Left forelimb (tissue), 1 donor: ENCODE results near the gene CLDN14.
"Not testable (repeated sequence)": the region's sequence is repeated elsewhere in the genome, so short reads cannot be mapped to it uniquely, and the experiment has no call there.

Experiments
- DNase-seq: peaks from one replicate; pipeline ENCODE4 v3.0.0-alpha.2; 2018; ENCODE audit warnings: low spot score

CLDN14 gene

DNA sequence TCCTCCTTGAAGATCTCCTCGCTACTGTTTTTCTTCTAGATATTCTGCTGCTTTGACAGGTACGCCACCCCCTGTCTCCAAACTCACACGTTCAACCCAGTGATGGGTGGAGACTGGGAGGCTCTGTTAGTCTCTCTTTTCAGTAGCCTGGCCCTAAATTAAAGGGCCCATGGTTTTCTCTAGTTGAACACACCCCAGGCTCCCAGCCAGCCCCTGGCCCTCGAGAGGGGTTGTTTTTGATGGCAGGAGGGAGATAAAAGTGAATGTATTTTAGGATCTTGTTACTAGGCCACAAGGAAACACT lies 21.6 kb upstream of the CLDN14 start:
- no peak for DNase-seq

DNA sequence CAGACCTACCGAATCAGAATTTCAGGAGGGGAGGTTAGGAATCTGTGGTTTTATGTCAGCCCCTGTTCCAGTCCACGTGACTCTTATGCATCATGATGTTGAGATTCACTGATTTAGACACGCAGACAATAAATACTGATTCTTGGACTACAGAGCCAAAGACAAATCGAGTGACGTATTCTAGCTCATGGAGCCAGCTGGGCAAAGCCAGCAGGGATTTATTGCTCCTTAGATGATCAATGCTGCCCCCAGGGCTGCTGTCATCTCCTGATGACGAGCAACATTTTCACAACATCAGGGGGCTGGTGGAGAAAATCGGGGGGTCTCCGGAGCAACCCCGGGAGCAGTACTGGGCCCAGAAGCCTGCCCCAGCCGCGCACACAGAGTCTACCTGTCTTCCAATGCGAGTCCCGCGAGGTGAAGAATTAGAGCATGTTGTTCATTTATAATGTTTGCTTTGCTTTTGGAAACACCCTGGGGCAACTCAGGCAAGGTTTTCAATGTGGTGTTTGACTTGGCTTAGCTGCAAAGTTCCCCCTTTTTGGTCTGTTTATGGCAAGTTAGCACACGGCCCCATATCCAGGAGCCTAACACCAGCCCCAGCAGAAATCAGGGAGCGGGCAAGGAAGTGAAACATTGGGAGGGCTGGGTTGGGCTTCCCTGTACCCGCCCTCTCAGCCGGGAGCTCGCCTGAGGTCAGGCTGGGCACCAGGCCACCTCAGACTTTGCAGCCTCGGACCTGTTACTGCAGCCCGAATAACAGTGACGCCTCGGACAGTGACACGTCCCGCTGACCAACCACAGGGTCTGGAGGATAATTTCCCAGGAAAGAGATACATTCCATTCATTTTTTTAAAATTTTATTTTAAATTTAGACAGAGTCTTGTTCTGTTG lies 19.9 kb upstream of the CLDN14 start:
- no peak for DNase-seq

DNA sequence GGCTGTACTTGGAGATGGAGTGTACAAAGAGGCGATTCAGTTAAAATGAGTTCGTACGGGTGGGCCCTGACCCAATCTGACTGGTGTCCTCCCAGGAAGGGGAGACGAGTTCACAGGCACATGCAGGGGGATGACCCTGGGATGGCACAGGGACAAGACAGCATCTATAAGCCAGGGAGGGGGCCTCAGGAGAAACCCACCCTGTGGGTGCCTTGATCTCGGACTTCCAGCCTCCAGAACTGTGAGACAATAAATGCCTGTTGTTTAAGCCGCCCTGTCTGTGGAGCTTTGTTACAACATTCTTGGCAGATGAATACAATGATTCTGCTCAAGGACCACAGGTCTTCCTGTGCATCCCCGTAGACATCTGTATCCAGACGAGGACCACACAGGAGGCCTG lies 14.6 kb upstream of the CLDN14 start:
- no peak for DNase-seq

DNA sequence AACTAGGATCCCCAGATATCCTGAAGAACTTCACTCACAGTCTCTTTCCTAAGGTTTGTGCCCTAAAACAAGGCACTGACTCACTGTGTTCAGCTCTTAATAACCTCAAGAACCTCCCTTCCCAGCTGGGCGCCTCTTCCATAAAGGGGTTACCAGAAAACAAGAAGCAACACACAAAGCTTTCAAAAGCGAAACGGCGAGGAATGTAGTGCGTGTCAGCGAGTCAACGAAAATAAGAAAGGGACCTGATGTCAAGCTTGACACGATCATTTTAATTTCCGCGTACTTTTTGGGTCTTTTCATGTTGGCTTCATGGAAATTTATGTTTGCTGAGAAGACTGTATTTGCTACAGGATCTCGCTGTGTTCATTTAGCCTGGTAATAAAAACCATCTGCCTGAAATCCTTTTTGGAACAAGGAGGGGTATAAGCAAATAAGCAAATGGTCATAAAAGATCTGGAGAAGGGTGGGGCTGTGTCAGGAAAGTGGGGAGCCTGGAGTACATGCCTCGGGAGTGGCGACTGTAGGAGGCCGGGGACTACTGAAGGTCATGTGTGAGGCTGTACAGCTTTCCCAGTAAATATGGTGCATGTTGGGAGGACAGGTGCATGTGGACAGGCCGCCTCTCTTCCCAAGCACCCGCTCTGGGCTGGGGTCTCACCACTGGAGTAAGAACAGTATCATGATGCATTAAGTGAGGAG lies 11.4 kb upstream of the CLDN14 start:
- DNase-seq = no peak

DNA sequence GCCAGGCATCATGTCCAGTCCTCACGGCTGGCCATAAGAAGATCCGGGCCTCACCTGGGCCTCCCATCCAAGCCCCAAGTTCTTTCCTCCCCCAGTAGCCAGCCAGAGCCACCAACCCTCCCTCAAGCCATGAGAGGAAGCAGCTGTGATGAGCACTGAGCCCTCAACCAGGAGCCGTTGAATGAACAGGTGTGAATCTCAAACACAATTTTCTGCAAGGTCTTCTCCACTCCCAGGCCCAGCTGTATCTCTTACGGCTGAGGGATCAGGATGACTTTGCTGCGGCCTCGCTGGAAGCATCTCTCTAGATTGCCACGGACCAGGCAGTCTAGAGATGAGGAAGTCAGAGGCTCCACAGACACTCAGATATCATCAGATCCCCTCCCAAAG lies 9.8 kb upstream of the CLDN14 start:
- DNase-seq = no peak

DNA sequence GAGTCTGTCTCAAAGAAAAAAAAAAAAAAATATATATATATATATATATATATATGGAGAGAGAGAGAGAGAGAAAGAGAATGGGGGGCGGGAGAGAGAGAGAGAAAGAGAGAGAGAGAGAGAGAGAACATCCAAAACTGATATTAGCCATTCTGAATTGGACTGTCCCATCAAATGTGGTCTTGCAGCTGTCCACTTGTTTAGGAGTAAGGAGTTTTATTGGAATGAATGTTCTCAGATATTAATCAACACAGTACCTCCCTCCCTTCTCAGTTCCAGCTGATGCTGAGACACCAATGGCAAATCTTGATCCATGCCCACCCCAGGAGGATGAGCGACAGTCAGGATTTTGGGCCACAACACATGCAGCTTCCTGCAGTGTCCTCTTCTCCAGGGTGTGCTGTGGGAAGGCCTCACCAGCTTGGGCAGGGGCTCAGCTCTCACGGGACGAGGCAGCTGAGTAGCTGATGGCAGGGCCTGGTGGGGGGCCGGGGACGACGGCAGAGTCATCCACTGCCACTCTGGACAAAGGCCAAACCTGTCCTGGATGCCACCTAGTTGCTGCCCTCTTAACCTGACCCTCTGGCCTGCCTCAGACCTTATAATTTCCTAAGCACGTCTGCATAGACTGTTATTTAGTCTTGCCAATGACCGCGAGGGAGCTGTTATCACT lies 9.3 kb upstream of the CLDN14 start:
- DNase-seq = no peak

DNA sequence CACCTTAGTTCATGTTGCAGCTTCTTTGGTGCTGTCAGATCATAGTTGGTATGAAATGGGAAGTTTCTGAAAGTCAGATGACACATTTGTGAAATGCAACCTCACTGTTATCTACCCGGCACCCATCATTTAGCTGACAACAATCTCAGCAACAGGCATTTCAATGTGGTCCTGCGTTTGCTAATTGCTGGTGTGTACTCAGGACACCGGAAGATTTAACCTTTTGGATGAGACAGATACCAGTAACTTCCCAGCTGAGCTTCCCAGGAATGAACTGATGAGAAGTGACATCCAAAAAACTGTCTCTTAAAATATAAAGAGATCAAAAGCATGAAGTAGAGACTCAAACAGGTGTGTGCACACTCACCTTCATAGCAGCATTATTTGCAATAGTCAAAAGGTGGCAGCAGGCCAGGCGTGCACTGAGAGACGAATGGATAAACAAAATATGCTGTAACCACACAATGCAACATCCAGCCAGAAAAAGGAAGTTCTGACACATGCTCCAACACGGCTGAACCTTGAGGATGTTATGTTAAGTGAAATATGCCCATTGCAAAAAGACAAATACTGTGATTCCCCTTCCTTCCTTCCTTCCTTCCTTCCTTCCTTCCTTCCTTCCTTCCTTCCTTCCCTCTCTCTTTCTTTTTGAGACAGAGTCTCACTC lies 7.9 kb upstream of the CLDN14 start:
- DNase-seq = no peak

DNA sequence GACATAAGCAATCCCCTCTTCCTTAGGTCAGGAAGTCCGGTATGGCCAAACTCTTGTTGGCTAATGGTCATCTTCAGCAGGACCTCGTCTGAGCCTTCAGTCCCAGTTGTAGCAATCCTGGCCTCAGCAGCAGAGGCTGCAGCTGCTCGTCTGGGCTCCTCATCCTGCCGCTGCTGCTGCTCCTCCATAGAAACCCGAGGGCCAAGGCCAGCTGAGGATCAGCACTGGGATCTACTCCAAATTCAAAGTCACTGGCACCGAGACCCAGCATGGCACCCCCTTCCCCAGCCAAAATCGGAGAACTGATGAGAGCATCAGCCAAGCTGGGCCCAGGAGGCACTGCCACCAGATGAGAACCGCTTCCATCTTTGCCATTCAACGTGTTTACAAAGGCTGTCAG lies 6.3 kb upstream of the CLDN14 start:
- no peak for DNase-seq

DNA sequence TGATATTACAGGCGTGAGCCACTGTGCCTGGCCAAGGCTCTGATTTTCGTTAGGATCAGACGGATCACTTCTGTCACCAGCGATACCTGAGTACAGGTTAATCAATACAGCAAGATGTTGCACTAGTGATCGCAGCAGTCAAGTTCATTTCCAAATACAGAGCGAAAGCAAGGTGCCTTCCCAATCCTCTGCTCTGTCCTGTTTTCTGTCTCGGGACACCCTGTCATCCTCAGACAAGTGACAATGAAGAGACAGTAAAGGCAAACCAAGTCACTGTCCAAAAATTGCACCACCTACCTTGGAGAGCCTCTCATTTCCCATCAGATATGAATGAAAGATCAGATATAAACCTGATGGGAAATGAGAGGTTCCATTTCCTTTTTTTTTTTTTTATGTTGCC lies 5.6 kb upstream of the CLDN14 start:
- DNase-seq = no peak

DNA sequence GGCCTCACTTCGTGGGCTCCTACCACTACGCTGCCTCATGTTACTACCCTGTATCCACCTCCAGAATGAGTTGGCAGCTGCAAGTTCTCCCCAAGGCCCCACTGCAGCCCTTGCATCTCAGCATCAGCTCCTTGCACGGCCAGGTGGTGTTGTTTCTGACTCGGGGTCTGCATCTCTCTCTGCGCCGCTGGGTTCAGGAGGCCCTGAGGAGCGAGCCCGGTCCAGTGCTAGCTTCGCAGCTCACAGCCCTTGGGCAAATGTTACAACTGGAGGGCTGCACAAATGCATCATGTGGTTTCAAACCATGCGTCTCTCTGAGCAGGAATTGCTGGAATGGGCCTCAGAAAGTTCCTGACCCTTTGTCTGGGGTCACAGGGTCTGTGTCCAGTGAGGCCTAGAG lies 3.2 kb upstream of the CLDN14 start:
- no peak for DNase-seq

DNA sequence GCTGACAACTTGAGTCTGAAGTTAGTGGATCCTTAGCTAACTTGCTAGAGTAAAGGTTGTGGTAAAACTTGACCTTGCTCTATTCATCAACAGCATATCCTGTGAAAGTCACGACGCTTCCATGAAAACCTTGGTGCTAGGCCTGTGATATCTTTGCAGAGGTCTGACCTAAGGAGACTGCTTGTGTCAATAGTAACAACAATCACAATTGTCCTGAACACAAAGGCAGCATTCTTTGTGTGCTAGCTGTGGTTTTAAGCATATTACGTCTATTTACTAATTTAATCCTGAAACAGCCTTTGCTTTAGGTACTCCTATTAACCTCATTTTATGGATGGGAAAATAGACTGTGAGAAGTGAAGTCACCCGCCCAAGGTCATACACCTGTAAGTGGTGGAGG lies 2.8 kb upstream of the CLDN14 start:
- no peak for DNase-seq

DNA sequence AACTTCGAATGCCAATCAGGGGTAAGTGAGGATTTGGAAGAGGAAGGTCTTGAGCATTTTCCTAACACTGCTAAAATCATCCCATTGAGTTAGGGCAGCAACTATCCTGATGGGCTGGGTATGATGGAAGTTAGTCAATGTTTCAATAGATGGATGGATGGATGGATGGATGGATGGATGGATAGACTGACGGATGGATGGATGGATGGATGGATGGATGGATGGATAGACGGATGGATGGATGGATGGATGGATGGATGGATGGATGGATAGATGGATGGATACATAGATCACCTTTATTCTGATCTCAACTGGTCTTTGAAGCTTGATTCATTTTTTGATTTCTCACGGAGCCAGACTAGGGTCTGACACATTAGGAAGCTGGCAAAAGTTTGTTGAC lies 2.3 kb upstream of the CLDN14 start:
- no peak for DNase-seq

DNA sequence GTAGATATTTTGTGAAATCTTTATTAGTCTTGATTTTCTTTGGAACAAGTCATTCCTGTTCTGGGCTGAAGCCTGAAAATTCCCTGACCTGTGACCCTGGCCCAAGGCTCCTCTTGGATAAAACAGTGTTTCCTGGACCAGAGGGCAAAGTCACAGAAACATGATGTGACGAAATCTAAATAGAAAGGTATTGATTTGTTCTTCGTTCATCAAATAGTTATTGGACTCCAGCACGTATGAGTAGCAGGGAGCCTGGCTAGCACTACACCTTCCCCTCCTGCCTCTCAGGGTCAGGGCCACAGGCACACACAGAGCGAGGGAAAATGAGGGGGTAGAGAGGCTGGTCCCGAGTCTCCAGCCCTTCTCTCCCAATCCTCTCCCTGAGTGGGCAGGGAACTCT lies 1.7 kb upstream of the CLDN14 start:
- no peak for DNase-seq

DNA sequence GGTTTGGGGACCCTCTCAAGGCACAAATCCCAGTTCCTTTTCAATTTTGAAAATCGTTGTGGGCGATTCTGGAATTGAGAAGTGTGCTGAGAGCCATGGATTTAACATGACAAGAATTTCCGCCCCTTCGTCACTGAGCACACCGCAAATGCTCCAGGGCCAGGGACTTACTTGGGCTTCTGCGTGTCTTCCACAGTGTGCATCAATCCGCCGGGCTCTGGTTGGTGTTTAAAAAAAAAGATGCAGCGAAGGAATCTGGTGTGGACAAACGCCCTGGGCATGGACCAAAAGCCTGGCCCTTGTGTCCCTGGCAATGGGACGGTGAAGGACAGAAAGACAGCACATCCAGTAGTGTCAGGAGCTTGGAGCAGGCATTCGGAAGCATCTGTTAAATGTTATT lies 696 bp upstream of the CLDN14 start:
- no peak for DNase-seq

DNA sequence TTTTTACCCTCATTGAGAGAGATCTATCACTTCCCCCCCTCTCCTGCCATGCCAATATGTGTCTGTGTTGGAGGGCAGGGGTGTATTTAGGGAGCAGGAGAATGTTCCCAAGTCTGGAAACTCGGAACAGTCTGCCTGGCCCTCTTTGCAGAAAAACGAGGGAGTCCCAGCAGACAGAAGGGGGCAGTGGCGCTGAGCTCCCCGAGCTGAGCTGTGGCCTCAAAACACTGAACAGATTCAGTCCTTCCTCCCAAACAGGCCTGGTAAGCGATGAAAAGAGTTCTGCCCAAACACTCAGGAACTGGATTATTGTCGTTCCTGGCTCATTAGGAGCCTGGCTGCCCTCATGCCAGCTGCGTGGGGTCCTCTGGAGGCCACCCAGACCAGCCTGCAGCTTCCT lies 981 bp downstream of the CLDN14 start:
- no peak for DNase-seq

DNA sequence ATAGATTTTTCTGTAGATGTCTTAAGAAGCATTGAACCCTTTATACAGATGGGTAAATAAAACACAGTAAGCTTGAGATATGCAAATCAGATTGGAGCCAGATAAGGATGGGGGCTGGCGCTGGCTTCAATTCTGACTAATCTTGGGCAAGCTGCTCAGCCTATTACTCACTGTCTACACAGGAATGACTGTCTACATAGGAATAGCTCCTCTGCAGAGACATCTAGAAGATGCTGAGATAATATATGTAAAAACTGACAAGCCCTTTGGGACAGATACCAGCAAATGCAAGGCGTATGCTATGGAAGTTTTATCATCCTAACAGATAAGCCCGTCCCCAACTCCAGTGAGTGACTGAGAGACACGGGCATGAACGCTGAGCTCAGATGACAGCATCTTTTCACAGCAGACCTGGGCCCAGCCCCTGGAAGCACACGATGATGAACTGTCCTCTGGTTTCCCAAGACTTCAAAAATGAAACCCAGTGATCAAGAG lies 1.7 kb downstream of the CLDN14 start:
- no peak for DNase-seq

DNA sequence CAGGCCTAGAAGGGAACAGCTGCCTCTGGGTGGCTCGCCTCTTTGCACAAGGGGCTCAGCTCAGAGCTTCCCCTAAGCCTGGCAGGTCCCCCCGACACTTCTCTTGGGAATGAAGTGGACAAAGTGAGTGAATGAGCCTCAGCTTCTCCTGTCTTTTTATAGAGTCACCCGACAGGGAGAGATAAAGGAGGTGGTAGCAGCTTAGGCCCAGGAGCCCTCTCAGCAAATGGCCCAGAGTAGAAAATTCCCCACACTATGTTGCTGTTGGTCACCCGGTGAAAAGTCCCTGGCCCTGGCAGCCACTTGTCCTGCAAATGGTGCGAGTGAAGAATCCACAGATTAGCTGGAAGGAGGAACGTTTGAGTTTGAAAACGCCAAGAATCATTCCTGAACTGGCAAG lies 2.4 kb downstream of the CLDN14 start:
- DNase-seq = no peak

DNA sequence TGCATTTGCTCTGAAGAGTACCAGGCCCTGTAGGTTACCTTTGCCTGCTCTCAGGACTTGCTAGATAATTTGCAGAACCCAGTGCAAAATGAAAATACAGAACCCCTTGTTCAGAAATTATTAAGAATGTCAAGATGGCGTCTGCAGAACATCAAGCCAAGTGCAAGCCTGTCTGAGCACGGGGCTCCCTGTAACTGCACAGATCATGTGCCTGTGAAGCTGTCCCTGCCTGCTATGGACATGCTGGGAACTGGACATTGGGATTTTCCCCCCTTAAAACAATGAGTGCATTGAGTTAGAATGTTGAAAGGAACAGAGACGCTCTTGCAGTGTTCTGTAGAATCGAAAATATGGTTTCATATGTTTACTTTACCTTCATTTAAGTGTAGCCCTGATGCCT lies 2.9 kb downstream of the CLDN14 start:
- no peak for DNase-seq

DNA sequence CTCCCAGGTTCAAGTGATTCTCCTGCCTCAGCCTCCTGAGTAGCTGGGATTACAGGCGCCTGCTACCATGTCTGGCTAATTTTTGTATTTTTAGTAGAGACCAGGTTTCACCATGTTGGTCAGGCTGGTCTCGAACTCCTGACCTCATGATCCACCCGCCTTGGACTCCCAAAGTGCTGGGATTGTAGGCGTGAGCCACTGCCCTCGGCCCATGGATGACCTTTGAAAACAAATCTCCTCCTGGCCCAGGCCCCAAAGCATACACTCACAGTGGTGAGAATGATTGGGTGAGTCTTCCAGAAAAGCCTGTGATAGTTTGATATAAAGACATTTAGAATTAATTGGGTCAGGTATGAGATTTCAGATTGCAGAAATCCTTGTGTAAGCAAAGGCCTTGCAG lies 3.4 kb downstream of the CLDN14 start:
- not testable (repeated sequence) for DNase-seq

DNA sequence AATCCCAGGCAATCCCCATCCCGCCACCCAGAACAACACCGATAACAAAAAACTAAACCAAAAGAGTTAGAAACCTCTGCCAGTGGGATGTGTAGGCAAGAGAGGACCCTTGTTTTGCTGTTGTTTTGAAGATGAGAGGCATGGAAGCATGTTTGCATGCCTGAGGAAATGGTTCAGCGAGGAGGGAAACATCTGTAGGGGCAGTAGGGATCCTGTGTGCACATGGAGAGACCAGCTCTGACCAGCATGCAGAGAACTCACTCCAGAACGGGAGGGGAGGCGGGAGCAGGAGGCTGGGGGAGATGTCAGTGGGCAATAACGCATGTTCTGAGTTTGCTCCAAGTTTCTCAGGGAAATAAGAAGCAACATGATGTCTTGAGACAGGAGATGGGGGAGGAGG lies 5.3 kb downstream of the CLDN14 start:
- DNase-seq = no peak

DNA sequence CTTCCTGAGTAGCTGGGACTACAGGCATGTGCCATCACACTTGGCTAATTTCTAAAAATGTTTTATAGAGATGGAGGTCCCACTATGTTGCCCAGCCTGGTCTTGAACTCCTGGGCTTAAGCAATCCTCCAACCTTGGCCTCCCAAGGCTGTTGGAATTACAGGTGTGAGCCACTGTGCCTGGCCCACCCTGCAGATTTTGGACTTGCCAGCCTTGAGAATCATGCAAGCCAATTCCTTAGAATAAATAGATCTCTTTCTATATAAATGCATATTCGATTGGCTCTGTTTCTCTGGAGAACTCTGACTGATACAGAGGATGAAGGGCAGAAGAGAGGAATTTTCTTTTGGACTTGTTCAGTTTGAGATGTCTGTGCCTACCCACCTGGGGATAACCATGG lies 6.7 kb downstream of the CLDN14 start:
- DNase-seq = no peak

DNA sequence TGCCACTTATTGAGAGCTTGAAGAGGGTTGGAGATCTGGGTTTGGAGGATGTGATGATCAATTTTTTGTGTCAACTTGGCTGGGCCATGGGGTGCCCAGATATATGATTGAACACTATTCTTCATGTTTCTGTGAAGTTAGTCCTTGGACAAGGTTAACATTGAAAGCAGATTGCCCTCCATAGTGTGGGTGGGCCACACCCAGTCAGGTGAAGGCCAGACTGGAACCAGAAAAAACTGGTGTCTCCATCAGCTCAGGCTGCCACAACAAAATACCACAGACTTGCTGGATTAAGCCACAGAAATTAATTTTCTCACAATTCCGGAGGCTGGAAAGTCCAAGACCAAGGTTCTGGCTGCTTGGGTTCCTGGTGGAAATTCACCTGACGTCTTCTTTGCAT lies 7.5 kb downstream of the CLDN14 start:
- DNase-seq = no peak
